SU-DHL-6 (cell line): ENCODE measurements around the gene PRODH2.

ENCODE experiments used
- H2AFZ ChIP-seq: fragments of 200-600 bp; sonication (generic); 2 replicates; pipeline ENCODE4 v1.6.1; 2014; ENCODE audit warnings: low read depth, mild to moderate bottlenecking, moderate library complexity, mixed read lengths, antibody characterized with exemption, low read length; ENCODE audit not compliant: severe bottlenecking
- H3F3A ChIP-seq: fragments of 200-600 bp; shearing (Covaris generic); 2 replicates; pipeline ENCODE4 v1.6.0; 2016; ENCODE audit warnings: antibody characterized with exemption, mild to moderate bottlenecking; ENCODE audit not compliant: insufficient read depth
- H3K27ac ChIP-seq: fragments of 200-600 bp; sonication (generic); 2 replicates; pipeline ENCODE4 v1.5.1; 2016; ENCODE audit warnings: low read depth, mild to moderate bottlenecking, low read length, moderate library complexity, mixed read lengths
- H3K27me3 ChIP-seq: fragments of 200-600 bp; sonication (generic), shearing (Covaris generic); 2 replicates; pipeline ENCODE4 v1.6.0; 2014; ENCODE audit warnings: mild to moderate bottlenecking, low read length
- H3K36me3 ChIP-seq: fragments of 200-600 bp; sonication (generic); 2 replicates; pipeline ENCODE4 v1.6.1; 2014; ENCODE audit warnings: mild to moderate bottlenecking, low read length, mixed read lengths
- H3K4me2 ChIP-seq: fragments of 300-600, 200-600 bp; shearing (Covaris generic), sonication (generic); 2 replicates; pipeline ENCODE4 v1.6.0; 2014; ENCODE audit warnings: low read length, low read depth, mild to moderate bottlenecking; ENCODE audit not compliant: poor library complexity, severe bottlenecking
- H3K4me3 ChIP-seq: fragments of 200-600 bp; sonication (generic); 2 replicates; pipeline ENCODE4 v1.5.1; 2014; ENCODE audit warnings: antibody characterized with exemption, low read length, mild to moderate bottlenecking, mixed read lengths; ENCODE audit not compliant: insufficient read depth, poor library complexity, severe bottlenecking
- H3K79me2 ChIP-seq: fragments of 200-600 bp; sonication (generic); 2 replicates; pipeline ENCODE4 v1.6.1; 2014; ENCODE audit warnings: mild to moderate bottlenecking, low read length, moderate library complexity; ENCODE audit not compliant: insufficient read depth
- H3K9ac ChIP-seq: fragments of 200-600 bp; sonication (generic); 2 replicates; pipeline ENCODE4 v1.7.0; 2014; ENCODE audit warnings: mild to moderate bottlenecking, low read length
- H3K9me2 ChIP-seq: fragments of 200-600 bp; sonication (generic); replicated peaks from 2 replicates; pipeline ENCODE4 v1.6.1; 2014; ENCODE audit warnings: low read length; ENCODE audit not compliant: insufficient read depth
- H3K9me3 ChIP-seq: fragments of 200-600 bp; sonication (generic); 2 replicates; pipeline ENCODE4 v1.6.1; 2014; ENCODE audit warnings: low read length, mixed read lengths; ENCODE audit not compliant: insufficient read depth
- H4K20me1 ChIP-seq: fragments of 200-600 bp; sonication (generic); 2 replicates; pipeline ENCODE4 v1.6.1; 2014; ENCODE audit warnings: low read depth, mild to moderate bottlenecking, antibody characterized with exemption, low read length, moderate library complexity, mixed read lengths
- EZH2phosphoT487 ChIP-seq: fragments of 200-600 bp; sonication (generic), shearing (Covaris generic); conservative IDR thresholded peaks from 2 replicates; pipeline ENCODE4 v1.6.1; 2018; ENCODE audit warnings: mild to moderate bottlenecking, antibody characterized with exemption, low read length, moderate library complexity, mixed read lengths
- TF ChIP-seq, protein P1 (sequence below): fragments of 200-600 bp; sonication (generic); IDR thresholded peaks from one replicate; pipeline ENCODE4 v1.5.1; 2017; ENCODE audit warnings: antibody characterized with exemption, mild to moderate bottlenecking, low read length, moderate library complexity; ENCODE audit not compliant: insufficient read depth, poor library complexity, severe bottlenecking

Gene PRODH2

DNA sequence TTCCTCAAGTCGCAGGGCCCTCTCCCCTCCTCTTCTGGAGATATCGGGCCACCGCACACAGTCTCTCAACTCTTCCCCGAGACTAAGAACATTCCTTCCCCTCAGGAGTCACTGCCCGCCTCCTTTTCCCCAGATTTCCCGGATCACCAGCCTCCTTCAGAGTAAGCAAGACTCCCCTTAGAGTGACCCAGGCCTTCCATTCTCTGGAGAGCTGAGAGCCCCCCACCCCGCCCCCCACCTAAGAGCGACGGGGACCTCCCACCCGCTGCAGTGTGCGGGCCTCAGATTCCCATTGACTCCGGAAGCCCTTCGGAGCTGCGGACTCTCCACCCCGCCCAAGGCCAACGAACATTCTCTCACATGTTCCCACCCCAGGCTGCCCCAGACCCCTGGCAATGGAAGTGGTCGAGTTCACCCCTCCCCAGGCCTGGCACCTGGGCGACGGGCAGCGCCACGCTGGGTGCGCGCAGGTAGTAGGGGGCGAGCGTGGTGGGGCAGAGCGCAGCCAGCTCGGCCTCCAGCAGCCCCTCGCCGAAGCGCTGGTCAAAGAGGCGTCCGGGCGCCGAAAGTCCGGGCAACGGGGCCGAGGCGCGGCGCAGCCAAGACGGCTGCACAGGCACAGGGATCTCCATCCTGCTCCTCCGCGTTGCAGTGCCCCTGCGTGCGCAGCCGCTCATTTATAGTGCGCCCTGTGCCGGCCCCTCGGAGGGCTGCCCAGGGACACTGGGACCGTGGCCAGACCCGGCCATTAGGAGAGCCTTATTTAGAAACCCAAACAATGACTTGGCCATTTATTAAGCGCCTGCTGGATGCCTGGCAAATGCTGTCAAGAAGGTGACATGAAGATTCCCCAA, 56.0 kb downstream of the PRODH2 start, which contains the start of gene HSPB6:
TSS of gene HSPB6 (minus strand) at position 653 of the 854 bp plus-strand sequence. CDS start at position 632, 21 bp downstream.
- TF ChIP-seq, protein P1, sequence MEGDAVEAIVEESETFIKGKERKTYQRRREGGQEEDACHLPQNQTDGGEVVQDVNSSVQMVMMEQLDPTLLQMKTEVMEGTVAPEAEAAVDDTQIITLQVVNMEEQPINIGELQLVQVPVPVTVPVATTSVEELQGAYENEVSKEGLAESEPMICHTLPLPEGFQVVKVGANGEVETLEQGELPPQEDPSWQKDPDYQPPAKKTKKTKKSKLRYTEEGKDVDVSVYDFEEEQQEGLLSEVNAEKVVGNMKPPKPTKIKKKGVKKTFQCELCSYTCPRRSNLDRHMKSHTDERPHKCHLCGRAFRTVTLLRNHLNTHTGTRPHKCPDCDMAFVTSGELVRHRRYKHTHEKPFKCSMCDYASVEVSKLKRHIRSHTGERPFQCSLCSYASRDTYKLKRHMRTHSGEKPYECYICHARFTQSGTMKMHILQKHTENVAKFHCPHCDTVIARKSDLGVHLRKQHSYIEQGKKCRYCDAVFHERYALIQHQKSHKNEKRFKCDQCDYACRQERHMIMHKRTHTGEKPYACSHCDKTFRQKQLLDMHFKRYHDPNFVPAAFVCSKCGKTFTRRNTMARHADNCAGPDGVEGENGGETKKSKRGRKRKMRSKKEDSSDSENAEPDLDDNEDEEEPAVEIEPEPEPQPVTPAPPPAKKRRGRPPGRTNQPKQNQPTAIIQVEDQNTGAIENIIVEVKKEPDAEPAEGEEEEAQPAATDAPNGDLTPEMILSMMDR: no peak
- no peak for TF ChIP-seq EZH2phosphoT487
- H3K27me3 ChIP-seq: no peaks in the 10 kb centered on the region
- no peaks in the 10 kb centered on the region for H3F3A ChIP-seq
- peak within 1 kb of the TSS; percentile 84 for H3K4me2 ChIP-seq
- no peak within 1 kb of the TSS for H2AFZ ChIP-seq
- no peaks in the 10 kb centered on the region for H3K9me3 ChIP-seq
- no peaks in the 10 kb centered on the region for H3K9me2 ChIP-seq
- peaks cover 17% of the 10 kb centered on the region for H3K79me2 ChIP-seq
- peak within 1 kb of the TSS; percentile 66 for H3K27ac ChIP-seq
- H3K4me3 ChIP-seq: peak within 1 kb of the TSS; percentile 69
- H3K9ac ChIP-seq: peak within 1 kb of the TSS; percentile 81
- H3K36me3 ChIP-seq: no peaks in the 10 kb centered on the region
- H4K20me1 ChIP-seq: no peaks in the 10 kb centered on the region

GRCh38 chr19:35755550-35756376, 56.9 kb downstream of the PRODH2 start:
- Histone ChIP-seq H3K4me2 (no peak overlapping the region), H3K9ac (no peak overlapping the region), H3K27me3 (no peaks in the 10 kb centered on the region), H4K20me1 (no peaks in the 10 kb centered on the region), H3F3A (no peaks in the 10 kb centered on the region), H3K9me3 (no peaks in the 10 kb centered on the region), H3K4me3 (no peak overlapping the region), H3K36me3 (no peaks in the 10 kb centered on the region), H3K27ac (no peak overlapping the region), H3K9me2 (no peaks in the 10 kb centered on the region), H3K79me2 (peaks cover 17% of the 10 kb centered on the region), H2AFZ (no peak overlapping the region)
- TF ChIP-seq EZH2phosphoT487: no peak
- TF ChIP-seq, protein P1: no peak

GRCh38 chr19:35755131-35755549, 57.5 kb downstream of the PRODH2 start:
- H3K27me3 ChIP-seq: no peaks in the 10 kb centered on the region
- no peak overlapping the region for H3K9ac ChIP-seq
- no peak overlapping the region for H3K4me3 ChIP-seq
- H3K9me2 ChIP-seq: no peaks in the 10 kb centered on the region
- H3K9me3 ChIP-seq: no peaks in the 10 kb centered on the region
- H2AFZ ChIP-seq: no peak overlapping the region
- peaks cover 16% of the 10 kb centered on the region for H3K79me2 ChIP-seq
- TF ChIP-seq EZH2phosphoT487: no peak
- TF ChIP-seq, protein P1: no peak
- no peaks in the 10 kb centered on the region for H3F3A ChIP-seq
- no peak overlapping the region for H3K27ac ChIP-seq
- H4K20me1 ChIP-seq: no peaks in the 10 kb centered on the region
- H3K4me2 ChIP-seq: no peak overlapping the region
- no peaks in the 10 kb centered on the region for H3K36me3 ChIP-seq
